HL-60 (cell line): ENCODE data around the gene MAP3K6.

Experiments used
- CTCF ChIP-seq: IDR thresholded peaks from one replicate; pipeline ENCODE4 v1.5.1; 2011; ENCODE audit warnings: low read length, control low read depth, inconsistent platforms; ENCODE audit not compliant: insufficient read depth
- POLR2AphosphoS5 ChIP-seq: IDR thresholded peaks from 2 replicates; pipeline ENCODE4 v1.6.1; 2012; ENCODE audit warnings: low read depth
- REST ChIP-seq: IDR thresholded peaks from 2 replicates; pipeline ENCODE4 v1.6.1; 2012; ENCODE audit warnings: low read depth; ENCODE audit not compliant: insufficient replicate concordance

GRCh38 chr1:27318136-27318535 is 48.6 kb downstream of the MAP3K6 start:
- TF ChIP-seq CTCF (no peak), POLR2AphosphoS5 (no peak), REST (no peak)
